Measurements from ENCODE around the gene RGPD6.
"Not testable (repeated sequence)": the region's sequence is repeated elsewhere in the genome, so short reads cannot be mapped to it uniquely, and the experiment has no call there.

The RGPD6 gene

GRCh38 chr2:110576763-110577416 is at the start of gene RGPD6:
Gene RGPD6, minus strand, starts transcription at chr2:110577222. Its CDS starts 198 bp downstream, at chr2:110577024.
- DNase-seq (ENCODE audit: low read depth): not testable (repeated sequence)

GRCh38 chr2:110619326-110619939 is 42.4 kb upstream of the RGPD6 start:
- not testable (repeated sequence) for DNase-seq (ENCODE audit: low read depth)

GRCh38 chr2:110613927-110614326 is 36.9 kb upstream of the RGPD6 start:
- not testable (repeated sequence) for DNase-seq (ENCODE audit: low read depth)

GRCh38 chr2:110610613-110611250 is 33.7 kb upstream of the RGPD6 start:
- DNase-seq (ENCODE audit: low read depth): not testable (repeated sequence)

GRCh38 chr2:110609843-110610612 is 33.0 kb upstream of the RGPD6 start:
- DNase-seq (ENCODE audit: low read depth): not testable (repeated sequence)

- not testable (repeated sequence) for DNase-seq (ENCODE audit: low read depth)
Observed at GRCh38 chr2:110608788-110609502, 31.9 kb upstream of the RGPD6 start.

GRCh38 chr2:110605057-110605456 is 28.0 kb upstream of the RGPD6 start:
- not testable (repeated sequence) for DNase-seq (ENCODE audit: low read depth)

GRCh38 chr2:110603917-110604591 is 27.0 kb upstream of the RGPD6 start:
- DNase-seq (ENCODE audit: low read depth): not testable (repeated sequence)

- DNase-seq (ENCODE audit: low read depth): not testable (repeated sequence)
Observed at GRCh38 chr2:110602139-110602538, 25.1 kb upstream of the RGPD6 start.

- not testable (repeated sequence) for DNase-seq (ENCODE audit: low read depth)
Observed at GRCh38 chr2:110591973-110592372, 15.0 kb upstream of the RGPD6 start.

- DNase-seq (ENCODE audit: low read depth): not testable (repeated sequence)
Observed at GRCh38 chr2:110589677-110590330, 12.8 kb upstream of the RGPD6 start.

GRCh38 chr2:110588520-110588919 is 11.5 kb upstream of the RGPD6 start:
- not testable (repeated sequence) for DNase-seq (ENCODE audit: low read depth)

GRCh38 chr2:110579216-110579965 is 2.4 kb upstream of the RGPD6 start:
- DNase-seq (ENCODE audit: low read depth): not testable (repeated sequence)

- DNase-seq (ENCODE audit: low read depth): not testable (repeated sequence)
Observed at GRCh38 chr2:110578429-110578828, 1.4 kb upstream of the RGPD6 start.

- DNase-seq (ENCODE audit: low read depth): not testable (repeated sequence)
Observed at GRCh38 chr2:110499755-110500377, 77.2 kb downstream of the RGPD6 start.

- DNase-seq (ENCODE audit: low read depth): not testable (repeated sequence)
Observed at GRCh38 chr2:110496027-110496426, 81.0 kb downstream of the RGPD6 start.

- DNase-seq (ENCODE audit: low read depth): not testable (repeated sequence)
Observed at GRCh38 chr2:110494488-110494887, 82.5 kb downstream of the RGPD6 start.

GRCh38 chr2:110488991-110489390 is 88.0 kb downstream of the RGPD6 start:
- DNase-seq (ENCODE audit: low read depth): not testable (repeated sequence)

- DNase-seq (ENCODE audit: low read depth): not testable (repeated sequence)
Observed at GRCh38 chr2:110482697-110483096, 94.3 kb downstream of the RGPD6 start.

Measured in activated T-cell treated with anti-CD3 and anti-CD28 coated beads for 24 hours (primary cell).